Lower leg skin (tissue), 3 donors: ENCODE measurements around the gene KATNA1.

ENCODE experiments used
- POLR2A ChIP-seq, 2 donors: fragments of 450-650 bp; IDR thresholded peaks; one replicate each; pipeline ENCODE4 v1.6.1; 2016 to 2017; ENCODE audit warnings: antibody characterized with exemption in 2 of 2, mild to moderate bottlenecking in 1 of 2, moderate library complexity in 1 of 2
- TF ChIP-seq, protein P1 (sequence below), 3 donors: fragments of 450-650 bp; IDR thresholded peaks; one replicate each; pipeline ENCODE4 v1.5.1; 2016; ENCODE audit warnings: antibody characterized with exemption in 3 of 3, mild to moderate bottlenecking in 3 of 3, moderate library complexity in 2 of 3

DNA sequence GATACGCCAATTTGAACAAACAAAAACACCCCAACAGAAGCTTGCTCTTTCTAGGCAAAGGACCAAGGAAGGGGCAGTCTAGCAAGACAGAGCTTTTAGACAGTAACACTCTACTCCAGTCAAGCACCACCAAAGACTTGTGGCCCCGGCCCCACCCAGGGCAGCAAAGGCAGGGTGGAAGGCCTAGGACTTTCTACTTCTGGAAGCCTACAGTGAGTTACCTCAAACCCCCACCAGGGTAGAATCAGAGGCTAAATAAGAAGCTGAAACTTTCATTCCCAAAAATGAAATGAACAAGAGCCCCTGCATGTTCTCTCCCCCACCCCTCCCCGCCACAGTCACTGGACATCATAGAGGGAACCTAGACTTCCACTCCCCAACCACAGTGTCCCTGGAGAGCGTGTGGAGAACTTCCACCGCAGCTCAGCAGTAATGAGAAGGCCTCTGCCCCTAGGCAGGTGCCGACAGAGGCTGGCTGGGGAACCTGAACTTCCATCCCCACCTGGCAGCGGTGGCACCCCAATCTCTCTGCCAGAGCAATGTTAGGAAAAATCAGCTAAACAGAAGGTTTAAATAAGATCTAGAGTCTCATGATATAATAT, 40.0 kb downstream of the KATNA1 start:
- TF ChIP-seq, protein P1, sequence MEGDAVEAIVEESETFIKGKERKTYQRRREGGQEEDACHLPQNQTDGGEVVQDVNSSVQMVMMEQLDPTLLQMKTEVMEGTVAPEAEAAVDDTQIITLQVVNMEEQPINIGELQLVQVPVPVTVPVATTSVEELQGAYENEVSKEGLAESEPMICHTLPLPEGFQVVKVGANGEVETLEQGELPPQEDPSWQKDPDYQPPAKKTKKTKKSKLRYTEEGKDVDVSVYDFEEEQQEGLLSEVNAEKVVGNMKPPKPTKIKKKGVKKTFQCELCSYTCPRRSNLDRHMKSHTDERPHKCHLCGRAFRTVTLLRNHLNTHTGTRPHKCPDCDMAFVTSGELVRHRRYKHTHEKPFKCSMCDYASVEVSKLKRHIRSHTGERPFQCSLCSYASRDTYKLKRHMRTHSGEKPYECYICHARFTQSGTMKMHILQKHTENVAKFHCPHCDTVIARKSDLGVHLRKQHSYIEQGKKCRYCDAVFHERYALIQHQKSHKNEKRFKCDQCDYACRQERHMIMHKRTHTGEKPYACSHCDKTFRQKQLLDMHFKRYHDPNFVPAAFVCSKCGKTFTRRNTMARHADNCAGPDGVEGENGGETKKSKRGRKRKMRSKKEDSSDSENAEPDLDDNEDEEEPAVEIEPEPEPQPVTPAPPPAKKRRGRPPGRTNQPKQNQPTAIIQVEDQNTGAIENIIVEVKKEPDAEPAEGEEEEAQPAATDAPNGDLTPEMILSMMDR (IDR thresholded peaks at IDR 0.05), result no peak
- no peak for TF ChIP-seq POLR2A (IDR thresholded peaks at IDR 0.05)
